Upper lobe of left lung (tissue), 6 donors: Measurements from ENCODE around the gene PRKCE. TPM values are rescaled to one million over a fixed set of nuclear protein-coding genes. Genes with fewer than 3 reads are reported as not detected.

Experiments
- ATAC-seq, 2 donors: fragments of 200-7000 bp; cut with Tn5 transposase; one replicate each; pipeline ENCODE4 v1.9.1; 2022; ENCODE audit warnings: mild to moderate bottlenecking in 2 of 2, moderate library complexity in 2 of 2; ENCODE audit not compliant: low FRiP score in 2 of 2
- DNase-seq, 2 donors: peaks; one replicate each; pipeline ENCODE4 v3.0.0-alpha.2; 2019 to 2020
- H3K27ac ChIP-seq, 4 donors: fragments of 200-600 bp; sonication (generic); one replicate each; pipeline ENCODE4 v1.5.1; 2016 to 2019
- H3K27me3 ChIP-seq, 4 donors: fragments of 200-600 bp; sonication (generic); one replicate each; pipeline ENCODE4 v1.5.1; 2017 to 2019
- H3K36me3 ChIP-seq, 4 donors: fragments of 200-600 bp; sonication (generic); one replicate each; pipeline ENCODE4 v1.5.1; 2016 to 2019
- H3K4me1 ChIP-seq, 4 donors: fragments of 200-600 bp; sonication (generic); one replicate each; pipeline ENCODE4 v1.5.1; 2018 to 2019
- H3K4me3 ChIP-seq, 4 donors: fragments of 200-600 bp; sonication (generic); one replicate each; pipeline ENCODE4 v1.5.1; 2017 to 2019; ENCODE audit warnings: mild to moderate bottlenecking in 2 of 4, moderate library complexity in 1 of 4
- H3K9me3 ChIP-seq, 4 donors: fragments of 200-600 bp; sonication (generic); one replicate each; pipeline ENCODE4 v1.5.1; 2018 to 2019
- EP300 ChIP-seq, 4 donors: sonication (generic); formaldehyde crosslinking; IDR thresholded peaks; one replicate each; pipeline ENCODE4 v1.5.1; 2017; ENCODE audit warnings: antibody characterized with exemption in 4 of 4, control low read depth in 2 of 4
- POLR2A ChIP-seq, 4 donors: fragments of 450-650 bp; IDR thresholded peaks; one replicate each; pipeline ENCODE4 v1.5.1; 2016 to 2017; ENCODE audit warnings: antibody characterized with exemption in 4 of 4, mild to moderate bottlenecking in 2 of 4
- POLR2AphosphoS5 ChIP-seq, 2 donors: sonication (generic); formaldehyde crosslinking; IDR thresholded peaks; one replicate each; pipeline ENCODE4 v1.5.1; 2017; ENCODE audit warnings: antibody characterized with exemption in 2 of 2
- WGBS, 2 donors: methylation state at CpG; one replicate each; pipeline ENCODE4 v1.1.5; 2017 to 2018; 5-methylcytosine and 5-hydroxymethylcytosine counted together
- total RNA-seq, 6 donors: library from RNA; depleted of rRNA in 4 of 6; stranded (reverse); fragments of >200 nt in 4 of 6; gene quantifications; one replicate each; pipeline versions ENCODE4 v1.1.0 to v1.2.1, GENCODE V29; 2016 to 2021
- TF ChIP-seq, protein P1 (sequence below), 6 experiments: fragments of 450-650 bp in 4 of 6; fragments of 200-600 bp in 2 of 6; sonication (generic) in 2 of 6; IDR thresholded peaks; one replicate each; pipeline ENCODE4 v1.5.1; 2016 to 2019; ENCODE audit warnings: antibody characterized with exemption in 6 of 6
- donor health status: DM: no; HTN: no; CAD: no; lungs with moderate emphysema.
- donor health status: DM: no; HTN: yes; CAD: no; lungs with severe emphysema.

The PRKCE gene
- total RNA-seq, 6 donors from 2014 or later, result 54.9 to 124 (median 75.6) TPM

- WGBS, 2 donors, result 71 to 84% methylated on average over 2 of the region's 2 CpGs
- TF ChIP-seq POLR2A (IDR thresholded peaks at IDR 0.05) (no peak), POLR2AphosphoS5 (IDR thresholded peaks at IDR 0.05) (no peak), EP300 (IDR thresholded peaks at IDR 0.05) (no peak)
- TF ChIP-seq, protein P1, sequence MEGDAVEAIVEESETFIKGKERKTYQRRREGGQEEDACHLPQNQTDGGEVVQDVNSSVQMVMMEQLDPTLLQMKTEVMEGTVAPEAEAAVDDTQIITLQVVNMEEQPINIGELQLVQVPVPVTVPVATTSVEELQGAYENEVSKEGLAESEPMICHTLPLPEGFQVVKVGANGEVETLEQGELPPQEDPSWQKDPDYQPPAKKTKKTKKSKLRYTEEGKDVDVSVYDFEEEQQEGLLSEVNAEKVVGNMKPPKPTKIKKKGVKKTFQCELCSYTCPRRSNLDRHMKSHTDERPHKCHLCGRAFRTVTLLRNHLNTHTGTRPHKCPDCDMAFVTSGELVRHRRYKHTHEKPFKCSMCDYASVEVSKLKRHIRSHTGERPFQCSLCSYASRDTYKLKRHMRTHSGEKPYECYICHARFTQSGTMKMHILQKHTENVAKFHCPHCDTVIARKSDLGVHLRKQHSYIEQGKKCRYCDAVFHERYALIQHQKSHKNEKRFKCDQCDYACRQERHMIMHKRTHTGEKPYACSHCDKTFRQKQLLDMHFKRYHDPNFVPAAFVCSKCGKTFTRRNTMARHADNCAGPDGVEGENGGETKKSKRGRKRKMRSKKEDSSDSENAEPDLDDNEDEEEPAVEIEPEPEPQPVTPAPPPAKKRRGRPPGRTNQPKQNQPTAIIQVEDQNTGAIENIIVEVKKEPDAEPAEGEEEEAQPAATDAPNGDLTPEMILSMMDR (IDR thresholded peaks at IDR 0.05), result no peak
- DNase-seq, result no peak
- no peak overlapping the region for H3K4me3 ChIP-seq
- H3K9me3 ChIP-seq, result no peaks in the 10 kb centered on the region
- no peaks in the 10 kb centered on the region for H3K27me3 ChIP-seq
- H3K4me1 ChIP-seq, result peaks cover 6 to 13% (median 10%) of the 10 kb centered on the region in 4 donors
- no peak for ATAC-seq
- no peaks in the 10 kb centered on the region for H3K36me3 ChIP-seq
- no peak overlapping the region for H3K27ac ChIP-seq
Measured at GRCh38 chr2:45640576-45640975, 10.9 kb upstream of the PRKCE start.

DNA sequence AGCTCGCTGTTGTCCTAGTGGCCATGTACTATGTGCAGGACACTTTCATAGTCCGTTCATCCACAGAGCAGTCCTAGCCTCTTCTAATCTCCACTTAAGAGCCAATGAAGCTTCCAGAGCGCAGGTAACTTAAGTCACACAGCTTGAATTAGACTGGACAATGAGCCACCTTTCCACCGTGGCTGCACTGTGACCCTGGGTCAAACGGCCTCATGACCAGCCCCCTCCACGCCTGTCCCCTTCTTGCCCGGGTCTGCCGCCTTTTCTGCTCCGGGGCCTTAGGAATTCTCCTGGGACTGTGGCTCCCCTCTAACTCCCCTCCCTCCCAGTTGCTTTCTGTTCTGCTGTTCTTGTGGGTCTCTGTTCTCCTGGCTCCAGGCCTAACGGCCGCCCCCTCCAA, 8.4 kb upstream of the PRKCE start:
- peaks cover 12 to 13% (median 12%) of the 10 kb centered on the region in 4 donors for H3K4me1 ChIP-seq
- TF ChIP-seq POLR2A (IDR thresholded peaks at IDR 0.05) (no peak), EP300 (IDR thresholded peaks at IDR 0.05) (no peak), POLR2AphosphoS5 (IDR thresholded peaks at IDR 0.05) (no peak)
- TF ChIP-seq, protein P1 (IDR thresholded peaks at IDR 0.05), result no peak
- no peaks in the 10 kb centered on the region for H3K36me3 ChIP-seq
- H3K4me3 ChIP-seq, result peak overlapping the region in 3 of 4 donors; percentile 43 to 58 (median 55)
- H3K27me3 ChIP-seq, result no peaks in the 10 kb centered on the region
- WGBS, 2 donors, result 25 to 32% methylated on average over 11 of the region's 11 CpGs
- ATAC-seq (peak in 1 of 2 donors; percentile 19), DNase-seq (no peak)
- no peaks in the 10 kb centered on the region for H3K9me3 ChIP-seq
- peak overlapping the region in 3 of 4 donors; percentile 2 to 73 (median 72) for H3K27ac ChIP-seq

DNA sequence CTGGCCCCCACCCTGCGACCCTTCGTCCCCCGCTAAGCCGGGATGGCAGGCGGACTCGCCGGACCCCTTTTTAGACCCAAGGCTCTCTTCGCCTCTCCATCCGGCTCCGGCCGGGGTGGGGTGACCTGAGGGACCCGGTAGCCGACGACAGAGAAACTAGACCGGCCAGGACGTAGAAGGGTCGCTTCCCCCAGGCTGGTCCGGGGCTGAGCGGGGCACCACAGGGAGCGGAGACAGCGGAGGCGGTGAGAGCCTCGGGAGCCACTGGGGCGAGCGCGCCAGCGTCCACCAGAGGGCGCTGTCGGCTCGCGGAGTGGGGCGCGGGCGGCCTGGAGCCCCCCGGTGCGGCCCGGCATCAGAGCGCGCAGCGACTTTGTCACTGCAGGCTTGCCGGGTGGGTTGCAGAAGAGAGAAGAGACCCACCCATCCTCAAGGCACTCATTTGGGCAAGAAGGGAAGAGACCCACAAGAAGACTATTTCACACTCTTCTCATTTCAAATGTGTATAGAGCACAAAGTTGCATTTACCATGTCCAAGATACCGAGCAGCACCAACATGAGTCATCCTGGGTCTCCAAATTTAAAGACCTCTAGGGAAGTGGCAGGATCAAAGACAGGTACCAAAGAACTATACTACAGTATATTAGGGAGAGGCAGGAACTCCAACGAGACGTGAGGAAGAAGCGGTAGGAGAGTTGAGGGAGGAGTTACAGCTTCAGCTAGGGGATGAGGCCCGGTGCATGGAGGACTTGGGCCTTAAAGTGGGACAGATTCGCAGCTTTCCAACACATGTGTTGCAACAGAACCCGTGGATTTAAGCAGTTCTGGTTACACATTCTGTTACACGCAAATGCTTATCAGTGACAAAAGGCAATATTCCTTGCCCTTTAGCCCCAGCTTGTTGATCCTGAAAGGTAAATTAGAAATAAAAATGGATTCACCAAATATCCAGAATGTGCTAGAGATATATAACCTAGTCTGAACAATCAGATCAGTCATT, 7.6 kb upstream of the PRKCE start:
- 14 to 26% methylated on average over 20 to 40 of the region's 49 CpGs for WGBS, 2 donors
- no peaks in the 10 kb centered on the region for H3K27me3 ChIP-seq
- DNase-seq (peak; percentile 79 to 96), ATAC-seq (peak; percentile 93 to 98)
- no peaks in the 10 kb centered on the region for H3K9me3 ChIP-seq
- no peaks in the 10 kb centered on the region for H3K36me3 ChIP-seq
- H3K4me3 ChIP-seq, result peak overlapping the region; percentile 19 to 58 (median 49)
- H3K4me1 ChIP-seq, result peaks cover 13 to 20% (median 19%) of the 10 kb centered on the region in 4 donors
- peak overlapping the region; percentile 2 to 73 (median 50) for H3K27ac ChIP-seq
- TF ChIP-seq, protein P1 (IDR thresholded peaks at IDR 0.05), result peak; percentile 98 to 100 (median 99)
- TF ChIP-seq EP300 (IDR thresholded peaks at IDR 0.05), result no peak
- TF ChIP-seq POLR2A (IDR thresholded peaks at IDR 0.05), result no peak
- no peak for TF ChIP-seq POLR2AphosphoS5 (IDR thresholded peaks at IDR 0.05)

GRCh38 chr2:45646289-45646688, 5.2 kb upstream of the PRKCE start:
- TF ChIP-seq EP300 (IDR thresholded peaks at IDR 0.05) (no peak), POLR2AphosphoS5 (IDR thresholded peaks at IDR 0.05) (no peak), POLR2A (IDR thresholded peaks at IDR 0.05) (no peak)
- TF ChIP-seq, protein P1 (IDR thresholded peaks at IDR 0.05), result no peak
- no peak overlapping the region for H3K27ac ChIP-seq
- ATAC-seq (no peak), DNase-seq (no peak)
- H3K4me3 ChIP-seq, result no peak overlapping the region
- H3K4me1 ChIP-seq, result peaks cover 13 to 26% (median 23%) of the 10 kb centered on the region in 4 donors
- no peaks in the 10 kb centered on the region for H3K36me3 ChIP-seq
- WGBS, 2 donors, result 93 to 97% methylated on average over 2 of the region's 2 CpGs
- H3K9me3 ChIP-seq, result no peaks in the 10 kb centered on the region
- H3K27me3 ChIP-seq, result no peaks in the 10 kb centered on the region
